A673 (cell line): ENCODE results near the gene SCGB1C2. TPM values are rescaled to one million over a fixed set of nuclear protein-coding genes. Genes with fewer than 3 reads are reported as not detected.
A peak's percentile ranks its signal among the peaks of the same experiment; 100 is the strongest.
"Not testable (repeated sequence)": the region's sequence is repeated elsewhere in the genome, so short reads cannot be mapped to it uniquely, and the experiment has no call there.

Experiments used
- BruUV-seq: library from RNA; stranded (reverse); fragments of 400-500 nt; replicated peaks from 2 replicates; lab custom pipeline; 2021; lab: Mats Ljungman, UMichigan
- CTCF ChIA-PET: fragments of 300-600 bp; sonication (Branson Sonifier 250); formaldehyde crosslinking; loops from one replicate; lab custom pipeline; 2022; ENCODE audit warnings: antibody characterized with exemption; lab: Charles Lee
- POLR2A ChIA-PET: fragments of 300-600 bp; sonication (Branson Sonifier 250); formaldehyde crosslinking; loops from one replicate; lab custom pipeline; 2022; ENCODE audit warnings: antibody characterized with exemption; ENCODE audit not compliant: low non-redundant PET; lab: Charles Lee
- DNase-seq: peaks from one replicate; pipeline ENCODE4 v3.0.0-alpha.2; 2015; ENCODE audit warnings: low spot score
- H3K27ac ChIP-seq: fragments of 200-600 bp; sonication (generic); 2 replicates; pipeline ENCODE4 v1.5.1; 2016; ENCODE audit warnings: mixed run types, low read depth, mild to moderate bottlenecking, mixed read lengths, antibody characterized with exemption, low read length; ENCODE audit not compliant: poor library complexity, severe bottlenecking
- H3K27me3 ChIP-seq: fragments of 200-600 bp; sonication (generic); replicated peaks from 2 replicates; pipeline ENCODE4 v1.6.1; 2017; ENCODE audit warnings: mixed run types, low read depth, mild to moderate bottlenecking, mixed read lengths, antibody characterized with exemption, low read length; ENCODE audit not compliant: insufficient read depth, poor library complexity
- H3K36me3 ChIP-seq: fragments of 200-600 bp; sonication (generic); 2 replicates; pipeline ENCODE4 v1.6.1; 2016; ENCODE audit warnings: mixed run types, mild to moderate bottlenecking, mixed read lengths, antibody characterized with exemption, low read length; ENCODE audit not compliant: insufficient read depth, poor library complexity, severe bottlenecking
- H3K4me1 ChIP-seq: fragments of 200-600 bp; sonication (generic); 2 replicates; pipeline ENCODE4 v1.6.1; 2017; ENCODE audit warnings: mixed run types, mild to moderate bottlenecking, mixed read lengths, antibody characterized with exemption, low read length; ENCODE audit not compliant: insufficient read depth, poor library complexity, severe bottlenecking
- H3K4me3 ChIP-seq: fragments of 200-600 bp; sonication (generic); 2 replicates; pipeline ENCODE4 v1.5.1; 2016; ENCODE audit warnings: low read depth, mixed run types, mild to moderate bottlenecking, mixed read lengths, low read length; ENCODE audit not compliant: poor library complexity, severe bottlenecking
- H3K9me3 ChIP-seq: fragments of 200-600 bp; sonication (generic); 2 replicates; pipeline ENCODE4 v1.6.1; 2016; ENCODE audit warnings: mixed run types, low read depth, mild to moderate bottlenecking, mixed read lengths, antibody characterized with exemption, low read length; ENCODE audit not compliant: poor library complexity, severe bottlenecking
- CTCF ChIP-seq: fragments of 300-800, 200-600 bp; sonication (generic); conservative IDR thresholded peaks from 2 replicates; pipeline ENCODE4 v1.5.1; 2017; ENCODE audit warnings: low read depth, mild to moderate bottlenecking, antibody characterized with exemption, low read length, moderate library complexity, mixed read lengths
- intact Hi-C: fragments of 100-400 bp; cut with micrococcal nuclease; formaldehyde crosslinking; loops from one replicate; pipeline ENCODE4 v1.10.0; 2022; ENCODE audit not compliant: unreplicated experiment
- total RNA-seq: library from RNA; stranded (reverse); gene quantifications from 2 replicates; pipeline ENCODE4 v1.2.3, GENCODE V29; 2021

Gene SCGB1C2
- total RNA-seq, 1 experiment from 2014 or later = not detected

GRCh38 chr17:134332-134785 lies 3.0 kb upstream of the SCGB1C2 start:
- intact Hi-C loops, H3K27me3 ChIP-seq, H3K4me1 ChIP-seq, BruUV-seq, DNase-seq, POLR2A ChIA-PET, H3K9me3 ChIP-seq, H3K36me3 ChIP-seq, H3K4me3 ChIP-seq, H3K27ac ChIP-seq, CTCF ChIA-PET: not testable (repeated sequence)
- TF ChIP-seq CTCF = peak; percentile 29; the same call in 1 of the 2 replicates

GRCh38 chr17:135022-135421 lies 2.3 kb upstream of the SCGB1C2 start:
- H3K36me3 ChIP-seq, BruUV-seq, H3K9me3 ChIP-seq, H3K27ac ChIP-seq, H3K27me3 ChIP-seq, DNase-seq, H3K4me3 ChIP-seq, intact Hi-C loops, CTCF ChIA-PET, H3K4me1 ChIP-seq, POLR2A ChIA-PET: not testable (repeated sequence)

- H3K9me3 ChIP-seq, H3K27ac ChIP-seq, CTCF ChIA-PET, H3K4me1 ChIP-seq, H3K27me3 ChIP-seq, POLR2A ChIA-PET, BruUV-seq, H3K4me3 ChIP-seq, DNase-seq, intact Hi-C loops, H3K36me3 ChIP-seq: not testable (repeated sequence)
Observed at GRCh38 chr17:135895-136294, 1.5 kb upstream of the SCGB1C2 start.

- H3K27ac ChIP-seq, H3K27me3 ChIP-seq, CTCF ChIA-PET, DNase-seq, H3K9me3 ChIP-seq, H3K36me3 ChIP-seq, H3K4me1 ChIP-seq, intact Hi-C loops, H3K4me3 ChIP-seq, POLR2A ChIA-PET, BruUV-seq: not testable (repeated sequence)
- TF ChIP-seq CTCF = 0 out of 2 replicates have a peak, but pooled peaks have one; percentile 34
Observed at GRCh38 chr17:136531-136930, 838 bp upstream of the SCGB1C2 start.

- intact Hi-C loops = loop anchor here (5.0 kb wide), 2 partner anchors 248 to 558 kb away; no protein-coding TSS in a partner anchor
- POLR2A ChIA-PET, H3K27me3 ChIP-seq, H3K4me1 ChIP-seq, DNase-seq, H3K4me3 ChIP-seq, BruUV-seq, H3K9me3 ChIP-seq, CTCF ChIA-PET, H3K36me3 ChIP-seq, H3K27ac ChIP-seq: not testable (repeated sequence)
Observed at GRCh38 chr17:139401-140205, 2.2 kb downstream of the SCGB1C2 start.
